Stimulated activated CD8-positive, alpha-beta memory T cell treated with anti-CD3 and anti-CD28 coated beads, Interleukin-7, amount 100 ng/mL, for 24 hours (primary cell): ENCODE results near the gene ATP2B1.

Experiments
- DNase-seq: peaks from one replicate; pipeline ENCODE4 v3.0.0-alpha.2; 2020; ENCODE audit warnings: low read depth

The ATP2B1 gene

DNA sequence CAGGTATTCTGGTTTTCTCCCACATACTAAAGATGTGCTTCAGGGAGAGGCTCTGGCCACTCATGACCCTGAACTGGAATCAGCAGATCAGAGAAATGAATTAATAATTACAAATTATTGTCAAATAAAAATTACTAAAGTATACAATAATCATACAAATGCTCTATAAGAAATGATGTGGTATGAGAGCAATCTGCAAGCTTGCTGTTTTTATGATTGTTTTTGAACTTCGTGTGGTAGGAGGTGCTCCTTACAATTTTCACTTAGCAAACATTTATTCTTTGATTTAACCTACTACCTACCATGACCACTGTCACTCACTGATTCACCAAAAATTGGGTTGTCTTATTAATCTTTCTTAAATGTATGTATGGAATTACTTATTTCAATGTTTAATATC lies 16.2 kb downstream of the ATP2B1 start:
- DNase-seq: no peak

DNA sequence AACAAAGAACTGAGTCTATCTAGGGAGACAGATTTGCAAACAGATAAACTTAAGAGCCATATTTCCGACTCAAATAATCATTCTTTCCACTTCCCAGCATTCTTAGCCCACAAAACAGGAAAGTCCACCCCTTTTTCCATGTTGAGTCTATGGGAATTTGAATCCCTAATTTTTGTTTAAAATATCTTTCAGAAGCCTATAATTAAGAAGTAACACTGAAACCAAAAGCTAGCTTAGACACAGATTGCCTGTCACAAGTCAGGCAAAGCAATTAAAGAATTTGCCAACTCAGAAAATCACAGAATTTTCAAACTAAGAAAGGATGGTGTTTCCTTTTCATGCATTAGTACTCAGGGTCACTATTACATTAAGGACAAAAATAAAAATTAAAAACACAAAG lies 17.0 kb downstream of the ATP2B1 start:
- no peak for DNase-seq

DNA sequence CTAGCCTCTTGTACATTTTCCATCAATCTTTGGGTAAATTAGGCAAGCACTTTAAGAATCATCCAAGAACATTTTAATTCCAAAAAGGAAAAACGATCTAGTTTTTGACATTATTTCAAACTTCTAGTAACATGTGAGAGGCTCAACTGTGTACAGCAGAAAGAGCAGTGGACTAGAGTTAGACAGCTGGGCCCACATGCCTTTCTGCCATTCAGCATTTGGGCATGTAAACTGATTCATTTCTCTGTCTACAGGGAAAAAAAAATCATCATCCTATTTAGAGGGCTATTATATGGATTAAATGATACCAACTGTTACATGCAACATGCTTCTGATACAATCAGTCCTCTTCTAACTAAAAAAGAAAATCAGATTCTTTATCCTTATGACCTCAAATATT lies 17.7 kb downstream of the ATP2B1 start:
- DNase-seq: no peak

DNA sequence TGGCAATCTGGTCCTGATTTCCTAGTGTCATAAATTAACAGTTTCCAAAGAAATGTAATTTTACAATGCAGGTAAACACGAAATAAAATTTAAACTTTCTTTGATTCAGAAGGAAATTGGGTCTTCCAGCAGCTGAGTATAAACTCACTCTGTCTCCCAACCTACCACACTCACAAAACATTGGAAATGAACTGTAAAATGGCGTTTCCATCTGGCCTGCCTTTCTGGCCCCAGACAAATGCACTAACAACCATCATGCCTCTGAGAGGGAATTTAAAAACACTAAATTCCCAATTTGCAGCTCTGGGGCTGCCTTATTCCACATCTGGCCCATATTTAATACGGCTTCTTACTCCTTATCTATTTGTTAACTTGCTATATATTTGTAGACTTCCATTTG lies 19.3 kb downstream of the ATP2B1 start:
- no peak for DNase-seq

DNA sequence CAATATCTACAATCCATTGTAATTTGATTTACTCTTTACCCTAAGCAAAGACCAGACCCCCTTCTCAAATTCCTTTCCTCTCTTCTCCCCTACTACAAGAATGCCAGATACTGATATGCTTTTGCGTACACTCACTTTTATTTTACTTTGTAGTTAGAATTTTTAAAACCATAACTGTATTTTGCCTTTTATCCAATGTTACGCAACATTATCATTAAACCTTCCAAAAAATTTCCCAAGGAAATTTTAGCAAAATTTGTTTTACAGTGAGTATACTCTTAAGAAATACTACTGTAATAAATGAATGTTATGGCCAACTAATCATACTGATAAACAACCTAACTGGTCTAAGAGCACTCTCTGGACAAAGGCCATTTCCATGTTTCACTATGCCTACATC lies 22.3 kb downstream of the ATP2B1 start:
- no peak for DNase-seq

DNA sequence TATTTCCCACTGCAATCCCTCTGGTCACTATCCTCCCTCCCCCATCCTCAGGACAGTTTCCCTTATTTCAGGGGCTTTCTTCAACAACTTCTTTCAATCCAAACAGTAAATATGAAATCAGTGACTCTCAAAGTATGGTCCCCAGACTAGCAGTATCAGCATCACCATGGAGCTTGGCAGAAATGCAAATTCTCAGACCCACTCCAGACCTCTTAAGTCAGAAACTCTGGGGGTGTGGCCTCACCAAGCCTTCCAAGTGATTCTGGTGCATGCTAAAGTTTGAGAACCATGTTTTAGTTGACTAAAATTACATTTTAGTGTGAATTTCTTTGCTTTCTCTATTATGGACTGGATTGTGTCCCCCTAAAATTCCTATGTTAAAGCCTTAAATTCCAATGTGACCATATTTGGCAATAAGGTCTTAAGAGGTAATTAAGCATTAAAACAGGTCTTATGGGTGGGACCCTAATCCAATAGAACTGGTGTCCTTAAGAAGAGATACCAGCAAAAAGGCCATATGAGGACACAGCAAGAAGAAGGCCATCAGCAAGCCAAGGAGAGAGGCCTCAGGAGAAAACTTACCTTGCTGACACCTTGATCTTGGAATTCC lies 23.2 kb downstream of the ATP2B1 start:
- no peak for DNase-seq

DNA sequence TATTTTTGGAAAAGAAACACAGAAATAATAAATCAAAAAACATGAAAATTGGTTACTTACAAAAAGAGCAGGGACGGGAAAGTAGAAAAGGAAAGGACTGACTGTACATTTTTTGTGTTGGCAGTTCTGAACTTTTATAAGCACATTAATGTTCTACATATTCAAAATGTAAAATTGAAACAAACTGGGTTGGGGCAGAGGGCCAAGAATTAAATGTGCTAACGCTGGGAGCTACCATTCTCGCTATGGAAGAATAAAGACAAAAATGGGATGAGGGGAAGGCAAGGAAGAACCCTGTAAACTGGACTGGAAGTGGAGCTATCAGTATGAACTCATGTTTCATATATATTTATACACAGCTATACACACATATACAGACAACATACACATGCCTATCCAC lies 24.5 kb downstream of the ATP2B1 start:
- DNase-seq: no peak

DNA sequence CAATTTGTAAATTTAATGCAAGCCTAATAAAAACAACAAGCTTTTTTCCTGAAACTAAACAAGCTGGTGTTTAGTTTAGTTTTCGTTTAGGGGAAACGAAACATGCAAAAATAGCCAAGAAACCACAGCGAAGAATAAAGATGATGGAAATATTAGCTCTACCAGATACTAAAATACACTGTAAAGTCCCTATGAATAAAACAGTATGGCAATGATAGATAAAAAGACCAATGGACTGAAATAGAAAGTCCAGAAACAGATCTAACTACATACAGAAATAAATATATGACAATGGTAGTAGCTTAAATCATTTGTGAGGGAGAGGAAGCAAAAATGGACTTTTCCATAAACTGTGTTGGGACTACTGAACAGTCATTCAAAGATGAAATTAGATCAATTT lies 26.4 kb downstream of the ATP2B1 start:
- DNase-seq: no peak

DNA sequence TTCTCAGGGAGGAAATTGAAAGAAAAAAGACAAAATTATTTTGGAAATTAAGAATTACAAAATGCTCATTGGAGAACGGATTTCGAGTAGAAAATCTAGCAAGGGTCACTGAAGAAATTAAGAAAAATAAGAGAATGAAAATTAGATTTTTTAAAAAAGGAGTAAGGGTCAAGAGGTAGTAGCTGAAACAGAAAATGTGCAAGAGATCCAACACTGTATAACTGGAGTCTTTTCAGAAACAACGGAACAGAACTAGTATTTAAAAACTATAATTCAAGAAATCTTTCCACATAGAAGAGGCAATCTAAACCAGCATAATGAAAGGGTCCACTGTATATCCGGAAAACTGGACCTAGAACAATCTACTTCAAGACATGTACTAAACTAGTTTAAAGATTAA lies 28.2 kb downstream of the ATP2B1 start:
- DNase-seq: no peak

DNA sequence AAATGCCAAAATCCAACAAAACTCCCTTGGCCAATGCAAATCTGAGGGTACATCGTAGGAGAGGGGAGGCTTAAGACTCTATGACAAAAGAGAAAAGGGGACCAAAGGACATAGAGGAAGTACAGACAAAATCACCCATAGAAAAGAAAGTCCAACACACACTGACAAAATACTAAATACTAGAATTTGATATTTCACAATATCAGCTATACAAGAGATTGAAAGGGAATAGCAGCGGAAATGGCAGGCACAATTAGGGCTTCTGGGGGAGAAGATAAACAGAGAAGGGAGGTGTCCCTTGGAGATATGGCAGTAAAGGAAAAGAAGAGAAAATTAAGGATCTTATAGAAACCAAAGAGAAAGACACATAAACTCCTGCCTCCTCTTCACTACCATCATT lies 29.0 kb downstream of the ATP2B1 start:
- DNase-seq: no peak

DNA sequence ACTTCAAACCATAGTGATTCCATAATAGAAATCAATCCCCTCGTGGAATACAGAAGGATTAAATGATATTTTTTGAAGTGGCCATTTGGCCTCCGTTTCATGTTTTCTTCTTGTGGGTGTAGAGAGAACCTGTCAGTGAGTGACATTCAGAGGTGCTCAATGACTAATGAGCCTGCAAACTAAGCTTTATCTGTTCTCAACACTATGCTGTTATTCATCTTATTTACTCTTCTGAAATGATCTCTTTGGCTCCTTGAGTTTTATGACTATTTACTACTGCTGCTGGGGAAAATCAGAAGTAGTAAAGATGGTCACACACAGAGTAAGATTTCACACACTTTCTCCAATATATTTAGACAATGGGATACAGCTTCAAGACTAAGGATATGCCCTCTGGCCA lies 30.4 kb downstream of the ATP2B1 start:
- no peak for DNase-seq

DNA sequence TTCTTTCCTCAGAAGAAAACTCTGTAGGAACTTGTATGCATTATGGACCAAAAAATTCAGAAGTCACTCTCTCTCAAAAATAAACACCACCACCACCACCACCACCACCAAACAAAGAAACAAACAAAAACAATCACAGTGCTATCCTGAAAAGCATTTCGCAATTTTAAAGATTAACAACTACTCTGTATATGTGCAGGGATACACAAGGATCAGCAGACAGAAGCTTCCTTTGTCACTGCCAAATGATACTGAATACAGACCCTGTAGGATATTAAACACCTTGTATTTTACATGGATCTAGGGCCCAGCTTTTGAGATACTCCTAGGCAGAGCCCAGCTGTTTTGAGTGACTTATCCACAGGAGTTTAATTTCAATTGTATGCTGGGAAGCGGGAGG lies 31.7 kb downstream of the ATP2B1 start:
- DNase-seq: no peak

DNA sequence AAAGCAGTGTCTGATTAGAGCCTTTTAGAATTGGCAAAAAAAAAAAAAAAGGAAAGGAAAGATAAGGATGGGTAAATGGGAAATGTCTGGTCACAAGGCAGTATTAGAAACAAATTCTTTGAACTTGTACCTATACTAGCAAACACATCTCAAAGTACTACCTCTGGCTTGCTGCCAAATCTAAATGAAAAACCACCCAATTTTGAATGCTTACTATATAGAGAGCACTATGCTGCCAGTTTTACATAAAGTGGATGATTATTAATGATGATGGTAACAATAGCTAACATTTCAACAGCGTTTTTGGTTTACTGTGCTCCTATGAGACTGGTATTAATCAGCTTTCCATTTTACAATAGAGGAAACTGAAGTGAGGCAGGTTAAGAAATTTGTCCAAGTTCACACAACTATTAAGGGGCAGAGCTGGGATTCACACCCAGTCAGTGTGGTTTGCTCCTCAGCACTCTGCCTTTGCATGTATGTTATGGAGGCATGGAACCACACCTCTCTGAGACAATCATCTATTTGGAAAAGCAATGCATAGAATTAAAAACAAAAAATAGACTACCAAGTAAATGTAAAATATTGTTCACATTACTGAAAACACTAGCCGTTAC lies 34.2 kb downstream of the ATP2B1 start:
- no peak for DNase-seq

DNA sequence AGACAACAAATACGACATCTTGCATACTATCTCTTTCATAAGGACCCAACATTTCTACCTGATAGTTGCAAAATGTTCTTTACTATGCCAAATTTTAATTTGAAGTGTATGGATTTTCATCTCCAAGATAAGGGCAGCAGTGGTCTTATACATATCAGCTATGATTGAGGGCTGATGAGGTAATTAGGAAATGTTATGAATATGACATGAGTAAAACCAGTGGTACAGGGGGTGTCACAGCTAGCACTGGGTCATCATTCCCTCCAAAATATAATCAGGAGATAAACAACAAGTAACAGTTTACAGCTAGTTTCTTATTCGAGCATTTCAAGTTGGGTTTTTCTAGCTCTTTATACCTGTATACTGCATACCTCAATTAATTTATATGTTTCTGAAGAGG lies 35.0 kb downstream of the ATP2B1 start:
- no peak for DNase-seq

DNA sequence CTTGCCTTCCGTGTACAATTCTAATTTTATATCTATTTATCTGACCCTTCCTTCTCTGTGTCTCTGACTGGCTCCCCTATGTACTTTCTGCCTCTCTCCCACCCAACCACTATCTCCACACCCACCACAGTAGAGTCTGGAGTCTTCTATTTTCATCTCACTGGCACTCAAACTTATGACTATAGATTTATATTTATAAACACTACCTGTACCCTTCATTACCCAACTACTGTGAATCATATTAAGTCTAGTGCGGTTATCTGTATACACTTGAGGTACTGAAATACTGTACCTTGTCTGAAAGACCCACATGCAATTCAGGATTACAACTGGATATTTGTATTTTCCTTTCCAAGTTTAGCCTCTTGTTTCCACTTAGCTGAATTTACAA lies 36.1 kb downstream of the ATP2B1 start:
- no peak for DNase-seq

DNA sequence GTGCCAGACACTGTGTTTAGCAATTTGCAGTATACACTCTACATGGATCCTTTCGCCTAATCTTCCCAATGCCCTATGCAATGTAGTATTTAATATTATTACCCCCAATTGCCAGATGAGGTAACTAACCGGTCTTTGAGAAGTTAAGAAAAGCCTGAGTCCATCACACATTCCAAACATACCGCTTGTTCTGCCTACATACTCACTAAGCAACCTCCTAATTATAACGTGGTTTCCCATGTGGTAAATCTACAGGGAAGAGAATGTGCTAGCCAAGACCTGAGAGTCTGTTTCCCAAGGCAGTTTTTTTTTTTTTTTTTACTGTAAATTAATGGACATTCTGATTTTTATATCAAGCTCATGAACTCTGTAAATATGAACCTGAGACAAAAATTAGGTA lies 37.2 kb downstream of the ATP2B1 start:
- no peak for DNase-seq

DNA sequence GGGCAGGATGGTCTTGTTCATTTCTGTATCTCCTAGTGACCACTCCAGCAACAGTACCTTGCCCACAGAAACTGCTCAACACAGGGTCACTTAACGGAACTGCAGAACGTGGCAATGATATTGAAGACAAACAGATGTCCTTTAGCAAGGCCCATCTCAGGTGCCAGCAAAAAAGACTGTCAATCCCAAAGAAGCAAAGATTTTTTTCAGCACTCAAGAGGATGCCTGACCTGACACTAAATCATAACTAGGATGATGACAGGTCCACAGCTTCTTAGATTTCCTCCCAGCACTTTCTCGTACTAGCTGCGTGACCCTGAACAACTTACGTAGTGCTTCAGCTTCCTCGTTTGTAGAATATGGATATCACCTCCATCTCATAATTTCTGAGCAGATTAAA lies 39.4 kb downstream of the ATP2B1 start:
- DNase-seq: no peak

DNA sequence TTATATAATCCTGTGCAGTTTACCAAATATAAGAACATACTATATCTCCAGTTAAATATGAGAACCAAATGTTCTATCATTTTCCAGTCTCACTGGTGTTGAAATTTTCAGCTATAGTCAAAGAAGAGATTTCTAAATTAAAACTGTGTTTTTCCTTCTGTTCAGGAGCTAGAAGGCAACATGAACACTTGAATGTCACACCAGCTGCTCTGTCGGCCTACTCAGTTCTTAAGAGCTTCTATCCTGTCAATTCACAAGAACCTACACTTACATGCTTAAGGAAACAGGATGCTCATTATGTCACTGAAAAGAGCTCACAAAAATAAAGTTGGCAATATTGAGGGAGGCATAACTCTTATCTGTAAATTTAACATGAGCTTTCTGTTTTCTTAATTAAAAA lies 43.1 kb downstream of the ATP2B1 start:
- DNase-seq: no peak

DNA sequence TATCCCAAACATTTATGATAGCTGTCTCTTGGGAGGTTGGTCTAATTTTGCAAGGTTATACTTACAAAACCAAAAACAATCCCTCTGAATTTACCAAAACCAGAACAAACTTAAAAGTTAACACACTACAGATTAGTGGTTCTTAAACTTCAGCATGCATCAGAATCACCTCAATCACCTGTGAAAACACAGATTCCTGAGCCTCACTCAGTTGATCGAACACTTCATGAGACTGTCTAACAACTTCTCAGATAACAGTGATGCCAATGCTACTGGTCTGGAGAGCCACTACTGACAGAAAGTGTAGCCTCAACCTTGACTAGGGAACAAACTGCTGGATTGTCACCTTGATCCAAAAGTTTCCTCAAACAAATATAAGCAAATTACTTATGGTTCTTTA lies 44.2 kb downstream of the ATP2B1 start:
- no peak for DNase-seq

DNA sequence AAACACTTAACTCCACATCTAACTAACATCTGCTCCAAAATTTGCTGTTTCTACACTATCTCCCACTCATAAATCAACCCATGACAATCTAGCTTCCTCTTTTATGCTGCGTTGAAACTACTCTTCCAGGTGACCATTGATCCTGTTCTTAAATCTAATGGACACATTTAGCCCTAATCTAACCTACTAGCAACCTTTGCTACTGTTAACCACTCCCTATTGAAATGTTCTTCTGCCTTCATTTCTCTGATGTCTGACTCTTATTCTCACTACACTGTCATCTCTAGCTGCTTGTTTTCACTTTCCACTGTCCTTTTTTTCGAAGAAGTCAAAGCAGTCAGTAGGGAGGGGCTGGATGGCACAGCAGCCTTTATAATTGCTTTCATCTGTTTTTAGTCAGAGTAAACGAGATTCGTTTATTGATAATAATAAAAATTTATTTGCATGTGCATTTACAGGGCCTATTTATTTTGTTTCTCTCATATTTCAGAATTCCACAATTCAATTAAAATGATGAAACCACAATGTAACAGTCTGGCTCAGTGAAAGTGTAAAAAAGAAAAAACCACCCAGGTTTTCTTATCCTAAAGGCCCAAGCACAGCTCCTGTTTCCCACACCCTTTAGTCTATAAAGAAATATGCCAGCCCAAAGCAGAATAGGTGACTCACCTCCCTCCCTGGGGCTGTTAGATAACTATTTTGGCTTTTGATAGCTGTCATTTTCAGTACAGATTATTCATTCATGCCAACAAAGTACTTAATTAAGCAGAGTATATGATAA lies 44.9 kb downstream of the ATP2B1 start:
- no peak for DNase-seq

DNA sequence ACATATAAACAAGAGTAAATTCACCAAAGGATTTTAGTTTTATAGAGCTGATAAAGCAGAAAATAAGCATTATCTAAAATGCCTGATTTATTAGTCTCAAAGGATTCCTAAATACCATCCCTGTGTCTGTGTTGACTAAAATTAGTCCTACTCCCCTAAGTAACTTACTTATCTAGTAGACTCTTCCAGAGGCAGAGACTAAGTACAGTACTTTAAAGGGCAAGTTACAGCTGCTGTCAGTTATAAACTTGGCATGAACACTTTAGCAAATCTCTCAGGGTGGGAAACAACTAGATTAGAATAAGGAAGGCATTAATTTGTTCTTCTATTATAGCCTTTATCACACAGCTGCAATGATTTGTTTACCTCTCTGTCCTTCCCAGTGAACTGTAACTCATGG lies 46.0 kb downstream of the ATP2B1 start:
- no peak for DNase-seq

DNA sequence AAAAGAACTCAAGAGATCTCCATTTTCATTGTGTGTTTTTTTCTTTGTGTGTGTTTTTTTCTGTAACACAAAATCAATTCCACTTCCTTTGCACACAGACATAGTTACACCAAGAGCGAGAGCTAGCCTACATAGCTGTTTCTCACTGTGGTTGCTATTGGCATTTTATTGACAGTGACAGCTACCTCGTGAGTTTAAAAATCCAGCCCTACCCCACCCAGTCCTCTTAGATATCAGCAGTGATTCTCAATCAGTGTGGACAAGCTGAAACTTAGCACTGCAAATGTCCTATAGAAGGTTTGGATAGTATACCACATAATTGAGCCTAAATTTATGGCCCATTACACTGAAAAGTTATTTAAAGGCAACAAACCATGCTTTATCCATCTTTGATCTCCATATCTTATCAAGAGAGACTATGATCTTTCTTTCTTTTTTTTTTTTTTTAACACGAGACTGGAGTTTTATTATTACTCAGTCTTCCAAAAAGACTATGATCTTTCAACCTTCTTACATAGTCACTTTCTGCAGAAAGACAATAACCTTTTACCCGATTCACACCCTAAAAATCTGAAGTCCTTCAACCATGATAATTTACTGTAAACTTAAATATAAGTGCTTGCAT lies 46.8 kb downstream of the ATP2B1 start:
- DNase-seq: no peak

DNA sequence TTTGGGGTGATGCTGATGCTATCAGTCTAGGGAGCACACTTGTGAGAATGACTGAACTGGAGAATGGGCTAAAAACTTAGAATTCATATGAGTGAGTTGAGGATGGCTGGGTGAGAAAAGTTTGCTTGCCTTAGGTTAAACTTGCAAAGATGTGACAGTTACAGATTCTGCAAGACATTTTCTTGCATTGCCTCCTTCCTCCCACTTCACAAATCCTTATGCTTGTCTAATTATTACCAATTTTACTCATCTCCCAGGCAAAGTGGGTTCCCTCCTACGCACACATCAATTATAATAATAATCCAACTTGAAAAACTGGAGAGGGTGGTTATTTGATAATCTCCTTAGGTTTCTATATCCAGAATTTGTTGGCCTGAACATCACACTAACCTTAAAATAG lies 50.9 kb downstream of the ATP2B1 start:
- DNase-seq: no peak
